ENCODE results near the gene IL34.

The IL34 gene

GRCh38 chr16:70705056-70705455, 58.7 kb downstream of the IL34 start:
- Histone ChIP-seq H4K91ac (ENCODE audit: low read depth, low read length) (peak overlapping the region; percentile 47), H3K4me1 (ENCODE audit: control insufficient read depth in 1 of 2, insufficient read depth in 2 of 2, low read length in 2 of 2) (peaks cover 34 to 38% of the 10 kb centered on the region in 2 experiments), H3K9ac (ENCODE audit: low read length) (no peak overlapping the region), H3K27ac (ENCODE audit: low read depth, low read length) (no peak overlapping the region), H3K4ac (ENCODE audit: low read depth, low read length) (peak overlapping the region; percentile 44), H4K12ac (ENCODE audit: low read depth, low read length) (no peak overlapping the region), H3K9me3 (ENCODE audit: insufficient read depth, low read depth, low read length) (no peaks in the 10 kb centered on the region), H3K36me3 (ENCODE audit: control insufficient read depth in 1 of 2, insufficient read depth in 2 of 2, low read length in 2 of 2) (no peaks in the 10 kb centered on the region), H3K14ac (ENCODE audit: low read length) (no peak overlapping the region), H2BK12ac (ENCODE audit: low read length) (no peak overlapping the region), H3K4me2 (ENCODE audit: low read length) (no peak overlapping the region), H2AFZ (ENCODE audit: insufficient read depth, low read length, poor library complexity) (no peak overlapping the region), H2AK5ac (ENCODE audit: low read length) (peak overlapping the region; percentile 1), H3K27me3 (ENCODE audit: insufficient read depth, low read length) (no peaks in the 10 kb centered on the region), H2BK5ac (ENCODE audit: low read depth, low read length, poor library complexity) (no peak overlapping the region), H3K18ac (ENCODE audit: low read length) (no peak overlapping the region), H4K8ac (ENCODE audit: low read depth, low read length) (no peak overlapping the region), H2BK120ac (ENCODE audit: insufficient read depth, low read length, poor library complexity) (no peak overlapping the region), H3K79me2 (ENCODE audit: control insufficient read depth, insufficient read depth, low read length, poor library complexity) (no peaks in the 10 kb centered on the region), H3K23ac (ENCODE audit: low read length) (no peak overlapping the region), H3K79me1 (ENCODE audit: low read length) (peaks cover 19% of the 10 kb centered on the region), H3K4me3 (ENCODE audit: low read depth, low read length) (no peak overlapping the region)
- WGBS (ENCODE audit: extremely low coverage, insufficient coverage, insufficient read length) = no CpG with 5 or more reads among the region's 8 CpGs
- DNase-seq = no peak

GRCh38 chr16:70706948-70707465, 60.6 kb downstream of the IL34 start:
- WGBS (ENCODE audit: extremely low coverage, insufficient coverage, insufficient read length) = no CpG with 5 or more reads among the region's 7 CpGs
- H3K9ac ChIP-seq (ENCODE audit: low read length) = no peak overlapping the region

GRCh38 chr16:70708366-70709246, 62.2 kb downstream of the IL34 start:
- DNase-seq = no peak
- H3K36me3 ChIP-seq (ENCODE audit: control insufficient read depth in 1 of 2, insufficient read depth in 2 of 2, low read length in 2 of 2) = no peaks in the 10 kb centered on the region
- H2BK120ac ChIP-seq (ENCODE audit: insufficient read depth, low read length, poor library complexity) = no peak overlapping the region
- H3K4me1 ChIP-seq (ENCODE audit: control insufficient read depth in 1 of 2, insufficient read depth in 2 of 2, low read length in 2 of 2) = peaks cover 36 to 45% of the 10 kb centered on the region in 2 experiments
- no peak overlapping the region for H3K23ac ChIP-seq (ENCODE audit: low read length)
- H4K12ac ChIP-seq (ENCODE audit: low read depth, low read length) = no peak overlapping the region
- no peak overlapping the region for H3K14ac ChIP-seq (ENCODE audit: low read length)
- no peaks in the 10 kb centered on the region for H3K9me3 ChIP-seq (ENCODE audit: insufficient read depth, low read depth, low read length)
- H3K27ac ChIP-seq (ENCODE audit: low read depth, low read length) = no peak overlapping the region
- H2AFZ ChIP-seq (ENCODE audit: insufficient read depth, low read length, poor library complexity) = no peak overlapping the region
- no peak overlapping the region for H3K4me2 ChIP-seq (ENCODE audit: low read length)
- no peak overlapping the region for H3K18ac ChIP-seq (ENCODE audit: low read length)
- peak overlapping the region; percentile 31 for H2AK5ac ChIP-seq (ENCODE audit: low read length)
- no peak overlapping the region for H2BK5ac ChIP-seq (ENCODE audit: low read depth, low read length, poor library complexity)
- H3K79me1 ChIP-seq (ENCODE audit: low read length) = peaks cover 12% of the 10 kb centered on the region
- H2BK12ac ChIP-seq (ENCODE audit: low read length) = peak overlapping the region; percentile 31
- WGBS (ENCODE audit: extremely low coverage, insufficient coverage, insufficient read length) = no CpG with 5 or more reads among the region's 20 CpGs
- H3K9ac ChIP-seq (ENCODE audit: low read length) = no peak overlapping the region
- H4K91ac ChIP-seq (ENCODE audit: low read depth, low read length) = peak overlapping the region; percentile 39
- no peak overlapping the region for H3K4me3 ChIP-seq (ENCODE audit: low read depth, low read length)
- H3K4ac ChIP-seq (ENCODE audit: low read depth, low read length) = no peak overlapping the region
- no peaks in the 10 kb centered on the region for H3K79me2 ChIP-seq (ENCODE audit: control insufficient read depth, insufficient read depth, low read length, poor library complexity)
- no peak overlapping the region for H4K8ac ChIP-seq (ENCODE audit: low read depth, low read length)
- no peaks in the 10 kb centered on the region for H3K27me3 ChIP-seq (ENCODE audit: insufficient read depth, low read length)

More at GRCh38 chr16:70706948-70707465, 60.6 kb downstream of the IL34 start:
- no peak overlapping the region for H2AK5ac ChIP-seq (ENCODE audit: low read length)
- no peak overlapping the region for H3K4me2 ChIP-seq (ENCODE audit: low read length)
- no peaks in the 10 kb centered on the region for H3K79me2 ChIP-seq (ENCODE audit: control insufficient read depth, insufficient read depth, low read length, poor library complexity)
- H4K8ac ChIP-seq (ENCODE audit: low read depth, low read length) = peak overlapping the region; percentile 34
- H3K14ac ChIP-seq (ENCODE audit: low read length) = no peak overlapping the region
- DNase-seq = peak; percentile 58 to 82
- H2BK120ac ChIP-seq (ENCODE audit: insufficient read depth, low read length, poor library complexity) = peak overlapping the region; percentile 12
- peaks cover 16% of the 10 kb centered on the region for H3K79me1 ChIP-seq (ENCODE audit: low read length)
- peak overlapping the region; percentile 48 for H2BK12ac ChIP-seq (ENCODE audit: low read length)
- H2BK5ac ChIP-seq (ENCODE audit: low read depth, low read length, poor library complexity) = peak overlapping the region; percentile 3
- H3K4ac ChIP-seq (ENCODE audit: low read depth, low read length) = no peak overlapping the region
- H3K23ac ChIP-seq (ENCODE audit: low read length) = no peak overlapping the region
- no peak overlapping the region for H4K12ac ChIP-seq (ENCODE audit: low read depth, low read length)
- peak overlapping the region; percentile 32 for H3K27ac ChIP-seq (ENCODE audit: low read depth, low read length)
- peaks cover 33 to 39% of the 10 kb centered on the region in 2 experiments for H3K4me1 ChIP-seq (ENCODE audit: control insufficient read depth in 1 of 2, insufficient read depth in 2 of 2, low read length in 2 of 2)
- peak overlapping the region; percentile 56 for H4K91ac ChIP-seq (ENCODE audit: low read depth, low read length)
- H3K4me3 ChIP-seq (ENCODE audit: low read depth, low read length) = no peak overlapping the region
- H3K27me3 ChIP-seq (ENCODE audit: insufficient read depth, low read length) = no peaks in the 10 kb centered on the region
- no peaks in the 10 kb centered on the region for H3K36me3 ChIP-seq (ENCODE audit: control insufficient read depth in 1 of 2, insufficient read depth in 2 of 2, low read length in 2 of 2)
- H2AFZ ChIP-seq (ENCODE audit: insufficient read depth, low read length, poor library complexity) = no peak overlapping the region
- no peaks in the 10 kb centered on the region for H3K9me3 ChIP-seq (ENCODE audit: insufficient read depth, low read depth, low read length)
- peak overlapping the region; percentile 15 for H3K18ac ChIP-seq (ENCODE audit: low read length)

- Histone ChIP-seq H3K9ac (ENCODE audit: low read length) (no peak overlapping the region), H3K36me3 (ENCODE audit: control insufficient read depth in 1 of 2, insufficient read depth in 2 of 2, low read length in 2 of 2) (no peaks in the 10 kb centered on the region), H3K23ac (ENCODE audit: low read length) (no peak overlapping the region), H3K4ac (ENCODE audit: low read depth, low read length) (no peak overlapping the region), H3K27me3 (ENCODE audit: insufficient read depth, low read length) (no peaks in the 10 kb centered on the region), H3K79me2 (ENCODE audit: control insufficient read depth, insufficient read depth, low read length, poor library complexity) (peaks cover under 1% of the 10 kb centered on the region), H2BK5ac (ENCODE audit: low read depth, low read length, poor library complexity) (no peak overlapping the region), H2AFZ (ENCODE audit: insufficient read depth, low read length, poor library complexity) (no peak overlapping the region), H3K79me1 (ENCODE audit: low read length) (peaks cover 17% of the 10 kb centered on the region), H4K8ac (ENCODE audit: low read depth, low read length) (no peak overlapping the region), H3K4me1 (ENCODE audit: control insufficient read depth in 1 of 2, insufficient read depth in 2 of 2, low read length in 2 of 2) (peaks cover 39 to 44% of the 10 kb centered on the region in 2 experiments), H2BK120ac (ENCODE audit: insufficient read depth, low read length, poor library complexity) (peak overlapping the region; percentile 2), H4K91ac (ENCODE audit: low read depth, low read length) (peak overlapping the region; percentile 38), H2BK12ac (ENCODE audit: low read length) (peak overlapping the region; percentile 7), H3K4me2 (ENCODE audit: low read length) (no peak overlapping the region), H3K18ac (ENCODE audit: low read length) (no peak overlapping the region), H3K14ac (ENCODE audit: low read length) (no peak overlapping the region), H3K27ac (ENCODE audit: low read depth, low read length) (no peak overlapping the region), H3K9me3 (ENCODE audit: insufficient read depth, low read depth, low read length) (no peaks in the 10 kb centered on the region), H4K12ac (ENCODE audit: low read depth, low read length) (no peak overlapping the region), H3K4me3 (ENCODE audit: low read depth, low read length) (no peak overlapping the region), H2AK5ac (ENCODE audit: low read length) (no peak overlapping the region)
- WGBS (ENCODE audit: extremely low coverage, insufficient coverage, insufficient read length) = no CpG with 5 or more reads among the region's 5 CpGs
- no peak for DNase-seq
Observed at GRCh38 chr16:70709457-70709856, 63.1 kb downstream of the IL34 start.
